Testis (tissue), 2 donors: ENCODE measurements around the gene CSTB.

Experiments
- CTCF ChIP-seq, 3 experiments: fragments of 450-650 bp in 2 of 3; fragments of 200-600 bp in 1 of 3; sonication (generic) in 1 of 3; IDR thresholded peaks; one replicate each; pipeline ENCODE4 v1.5.1; 2016 to 2019; ENCODE audit warnings: antibody characterized with exemption in 3 of 3, mild to moderate bottlenecking in 2 of 3, moderate library complexity in 1 of 3
- POLR2A ChIP-seq: fragments of 450-650 bp; IDR thresholded peaks from one replicate; pipeline ENCODE4 v1.6.1; 2017; ENCODE audit warnings: antibody characterized with exemption, mild to moderate bottlenecking, moderate library complexity

GRCh38 chr21:43799301-43799840 is 23.3 kb upstream of the CSTB start:
- TF ChIP-seq CTCF (IDR thresholded peaks at IDR 0.05): no peak
- TF ChIP-seq POLR2A: no peak
